ENCODE data around the gene AP5M1.

The AP5M1 gene

DNA sequence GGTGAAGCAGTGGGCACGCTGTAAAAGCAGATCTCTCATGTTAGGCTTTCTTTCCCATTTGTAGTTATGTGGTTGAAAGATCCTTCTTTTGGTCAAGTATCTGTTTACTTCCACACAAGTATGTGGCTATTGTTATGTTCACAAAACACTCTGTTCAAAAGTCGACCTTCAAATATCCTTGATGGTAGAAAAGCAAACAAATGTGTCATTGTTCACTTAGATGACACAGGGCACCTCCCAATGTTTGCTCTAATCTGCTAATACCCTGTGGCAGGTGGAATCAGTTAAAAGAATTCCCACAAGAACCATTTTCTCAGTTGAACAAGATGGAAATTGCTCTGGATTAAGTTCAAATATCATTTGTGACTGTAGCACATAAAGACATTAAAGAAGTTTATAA, 78.0 kb downstream of the AP5M1 start:
- no peak for DNase-seq (ENCODE audit: low spot score)
- TF ChIP-seq, protein P1, sequence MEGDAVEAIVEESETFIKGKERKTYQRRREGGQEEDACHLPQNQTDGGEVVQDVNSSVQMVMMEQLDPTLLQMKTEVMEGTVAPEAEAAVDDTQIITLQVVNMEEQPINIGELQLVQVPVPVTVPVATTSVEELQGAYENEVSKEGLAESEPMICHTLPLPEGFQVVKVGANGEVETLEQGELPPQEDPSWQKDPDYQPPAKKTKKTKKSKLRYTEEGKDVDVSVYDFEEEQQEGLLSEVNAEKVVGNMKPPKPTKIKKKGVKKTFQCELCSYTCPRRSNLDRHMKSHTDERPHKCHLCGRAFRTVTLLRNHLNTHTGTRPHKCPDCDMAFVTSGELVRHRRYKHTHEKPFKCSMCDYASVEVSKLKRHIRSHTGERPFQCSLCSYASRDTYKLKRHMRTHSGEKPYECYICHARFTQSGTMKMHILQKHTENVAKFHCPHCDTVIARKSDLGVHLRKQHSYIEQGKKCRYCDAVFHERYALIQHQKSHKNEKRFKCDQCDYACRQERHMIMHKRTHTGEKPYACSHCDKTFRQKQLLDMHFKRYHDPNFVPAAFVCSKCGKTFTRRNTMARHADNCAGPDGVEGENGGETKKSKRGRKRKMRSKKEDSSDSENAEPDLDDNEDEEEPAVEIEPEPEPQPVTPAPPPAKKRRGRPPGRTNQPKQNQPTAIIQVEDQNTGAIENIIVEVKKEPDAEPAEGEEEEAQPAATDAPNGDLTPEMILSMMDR (IDR thresholded peaks at IDR 0.05; ENCODE audit: extremely low read depth, missing control alignments) = no peak

Measured in GM20000 (cell line).